ENCODE results near the gene NCBP2L.

NCBP2L gene

DNA sequence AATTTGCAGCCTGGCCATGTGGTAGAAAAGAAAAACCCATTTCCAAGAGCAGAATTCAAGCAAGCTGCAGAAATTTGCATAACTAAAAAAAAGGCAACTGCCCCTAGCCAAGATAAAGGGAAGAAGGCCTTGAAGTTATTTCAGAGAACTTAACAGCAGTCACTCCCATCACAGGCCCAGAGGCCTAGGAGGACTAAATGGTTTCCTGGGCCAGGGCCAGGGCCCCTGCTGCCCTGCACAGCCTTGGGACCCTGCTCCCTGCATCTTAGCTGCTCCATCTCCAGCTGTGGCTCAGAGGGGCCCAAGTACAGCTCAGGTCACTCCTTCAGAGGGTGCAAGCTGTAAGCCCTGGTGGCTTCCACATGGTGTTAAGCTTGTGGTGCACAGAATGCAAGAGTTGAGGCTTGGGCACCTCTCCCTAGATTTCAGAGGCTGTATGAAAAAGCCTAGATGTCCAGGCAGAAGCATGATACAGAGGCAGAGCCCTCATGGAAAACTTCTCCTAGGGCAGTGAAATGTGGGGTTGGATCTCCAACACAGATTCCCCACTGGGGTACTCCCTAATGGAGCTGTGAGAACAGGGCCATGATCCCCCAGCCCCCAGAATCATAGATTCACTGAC, 41.5 kb downstream of the NCBP2L start:
- no peak for DNase-seq

DNA sequence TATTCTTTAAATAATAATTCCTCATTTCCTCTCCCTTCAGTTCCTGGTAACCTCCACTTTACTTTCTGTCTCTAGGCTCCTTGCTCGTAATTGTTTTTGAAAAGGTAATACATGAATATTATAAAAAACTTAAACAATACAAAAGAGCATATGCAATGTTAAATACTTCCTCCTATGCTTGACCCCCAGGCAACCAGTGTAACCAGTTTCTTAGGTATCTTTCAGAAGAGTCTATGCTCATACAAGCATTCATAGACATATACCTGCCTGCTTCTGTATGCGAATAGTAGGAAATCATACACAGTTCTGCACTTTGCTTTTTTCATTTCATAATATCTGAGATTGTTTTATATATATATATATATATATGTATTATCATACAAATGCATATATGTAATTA, 45.5 kb downstream of the NCBP2L start:
- DNase-seq = no peak

DNA sequence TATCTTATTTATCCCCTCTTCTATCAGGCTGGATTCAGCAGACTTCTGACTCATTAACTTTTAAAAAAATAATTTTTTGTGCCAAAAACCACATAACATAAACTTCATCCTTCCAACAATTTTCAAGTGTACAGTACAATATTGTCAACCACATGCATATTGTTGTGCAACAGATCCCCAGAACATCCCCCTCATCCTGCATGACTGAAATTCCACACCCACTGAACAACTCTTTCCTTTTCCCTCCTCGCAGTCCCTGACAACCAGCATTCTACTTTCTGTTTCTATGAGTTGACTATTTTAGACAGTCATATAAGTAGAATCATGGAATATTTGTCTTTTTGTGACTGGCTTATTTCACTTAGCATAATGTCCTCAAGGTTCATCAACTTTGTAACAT, 45.9 kb downstream of the NCBP2L start:
- DNase-seq = no peak

DNA sequence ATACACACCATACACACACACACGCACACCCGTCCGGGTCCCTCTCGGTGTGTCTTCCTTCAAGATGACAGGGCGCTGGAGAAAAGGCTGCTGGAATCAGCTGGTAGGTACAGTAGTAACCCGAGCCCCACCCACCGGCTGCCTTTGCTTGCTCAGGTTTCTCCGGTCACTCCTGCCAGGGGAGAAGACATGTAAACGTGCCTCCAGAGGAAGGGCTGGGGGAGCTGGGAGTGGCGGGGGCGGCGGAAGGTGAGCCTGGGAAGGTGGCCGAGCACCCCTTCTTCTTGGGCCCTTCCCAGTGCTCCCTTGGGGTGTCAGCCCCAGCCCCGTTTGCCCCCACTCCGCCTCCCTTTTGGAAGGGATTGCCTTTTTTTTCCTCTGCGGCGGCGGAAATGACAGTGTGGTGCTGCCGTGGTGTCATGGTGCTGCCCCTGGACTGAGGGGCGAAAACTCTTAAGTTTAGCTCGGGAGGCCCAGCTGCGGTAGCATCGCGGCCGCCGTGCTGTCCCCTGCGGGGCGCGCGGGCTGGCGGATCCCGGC, 48.2 kb downstream of the NCBP2L start, which contains the start of gene MID2:
TSS of gene MID2 (plus strand) at position 169 of the 540 bp plus-strand sequence. CDS start 561 bp downstream, outside the sequence.
- peak; percentile 36 for DNase-seq

DNA sequence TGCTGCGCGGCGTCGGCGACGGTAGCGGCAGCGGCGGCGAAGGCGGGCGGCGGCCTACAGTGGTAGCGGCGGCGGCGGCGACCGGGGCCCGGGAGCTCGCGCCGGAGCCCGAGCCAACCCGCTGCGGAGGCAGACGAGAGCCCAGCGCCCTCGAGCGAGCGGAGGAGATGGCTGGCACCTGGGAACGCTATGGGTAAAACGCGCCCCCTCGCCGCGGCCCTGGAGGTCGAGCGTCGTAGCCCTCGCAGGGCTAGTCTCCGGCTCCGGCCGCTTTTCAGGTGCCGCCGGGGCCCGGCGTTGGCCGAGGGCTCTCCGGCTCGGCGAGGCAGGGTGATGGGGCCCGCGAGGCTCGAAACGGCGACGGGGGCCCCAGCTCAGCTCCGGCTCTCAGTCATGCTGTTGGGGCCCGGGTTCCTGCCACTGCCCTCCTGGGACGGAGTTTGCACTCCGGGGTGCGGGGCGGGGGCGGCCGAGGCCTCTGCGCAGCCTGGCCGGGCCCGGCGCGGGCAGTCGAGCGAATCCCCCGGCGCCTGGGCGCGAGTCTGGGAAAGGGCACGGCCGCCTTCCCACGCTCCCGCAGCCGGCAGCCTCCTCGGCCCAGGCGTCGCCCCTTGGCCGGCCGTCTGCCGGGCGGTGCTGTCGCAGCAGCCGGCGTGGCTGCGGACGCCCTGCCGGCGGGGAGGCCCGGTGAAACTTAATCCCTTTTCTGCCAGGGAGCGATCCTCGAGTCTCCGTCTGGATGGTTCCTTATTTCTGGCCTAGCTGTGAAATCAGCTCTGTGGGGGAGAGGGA, 48.9 kb downstream of the NCBP2L start:
- peak; percentile 5 for DNase-seq

DNA sequence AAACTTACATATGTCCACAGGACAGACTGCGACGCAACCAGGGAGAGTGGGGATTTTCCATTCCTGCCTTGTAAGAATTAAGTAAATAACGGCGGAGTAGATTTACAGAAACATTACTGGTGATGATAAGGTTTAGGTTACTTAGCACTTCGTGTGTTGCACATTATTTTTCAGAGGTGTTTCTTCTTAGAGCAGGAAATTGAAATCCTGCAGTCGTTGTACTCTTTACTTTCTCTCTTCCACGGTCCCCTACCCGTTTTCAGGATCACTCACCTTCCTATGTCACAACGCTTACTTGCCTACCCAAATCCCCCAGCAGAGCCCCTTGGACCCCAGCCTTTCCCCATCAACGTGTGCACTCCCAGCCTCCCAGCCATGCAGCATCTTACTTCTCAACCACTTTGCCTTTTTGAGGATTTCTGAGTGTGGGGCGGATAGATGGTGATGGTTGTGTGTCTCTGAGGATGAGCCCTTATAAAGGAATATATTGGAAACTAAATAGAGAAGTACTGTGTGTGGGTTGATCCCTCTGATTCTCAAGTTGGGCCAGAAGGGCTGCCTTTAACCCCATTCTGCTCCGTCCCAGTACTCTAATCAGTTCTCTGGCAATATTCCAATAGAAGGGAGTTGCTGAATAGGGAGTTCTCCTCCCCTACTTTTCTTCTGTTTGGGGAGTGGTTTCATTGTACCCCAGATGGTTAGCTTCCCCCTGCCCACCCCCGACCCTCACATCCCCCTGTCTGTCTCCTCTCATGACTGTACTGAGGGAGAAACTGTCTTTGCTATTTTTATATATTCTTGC, 49.7 kb downstream of the NCBP2L start:
- no peak for DNase-seq

DNA sequence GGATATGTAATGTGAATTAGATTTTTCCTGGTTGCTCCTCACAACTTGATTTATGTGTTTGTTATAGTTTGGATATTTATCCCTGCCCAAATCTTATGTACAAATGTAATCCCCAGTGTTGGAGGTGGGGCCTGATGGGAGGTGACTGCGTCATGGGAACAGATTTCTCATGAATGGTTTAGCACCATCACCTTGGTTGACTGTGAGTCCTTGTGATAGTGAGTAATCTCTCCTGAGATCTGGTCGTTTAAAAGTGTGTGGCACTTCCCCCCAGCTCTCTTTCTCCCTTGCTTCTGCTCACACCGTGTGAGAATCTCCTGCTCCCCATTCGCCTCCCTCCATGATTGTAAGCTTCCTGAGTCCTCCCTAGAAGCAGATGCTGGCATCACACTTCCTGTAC, 50.3 kb downstream of the NCBP2L start:
- DNase-seq = no peak

DNA sequence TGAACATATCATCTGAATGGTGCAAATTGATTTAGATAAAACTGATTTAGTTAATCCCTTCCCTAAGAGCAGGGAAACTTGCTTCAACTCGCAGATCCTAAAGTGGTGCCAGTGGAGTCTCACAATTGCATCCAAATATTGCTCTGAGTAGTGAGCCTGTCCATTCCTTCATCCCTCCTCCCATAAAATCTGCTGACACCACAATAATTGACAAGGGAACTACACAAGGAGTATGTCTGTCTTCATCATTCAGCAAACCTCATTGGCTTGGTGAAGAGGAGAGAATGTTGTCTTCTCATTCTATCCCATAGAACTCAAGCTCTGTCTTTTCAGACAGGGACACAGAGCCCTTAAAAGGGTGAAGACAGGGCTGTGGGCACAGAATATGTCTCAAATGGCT, 52.3 kb downstream of the NCBP2L start:
- DNase-seq = no peak

DNA sequence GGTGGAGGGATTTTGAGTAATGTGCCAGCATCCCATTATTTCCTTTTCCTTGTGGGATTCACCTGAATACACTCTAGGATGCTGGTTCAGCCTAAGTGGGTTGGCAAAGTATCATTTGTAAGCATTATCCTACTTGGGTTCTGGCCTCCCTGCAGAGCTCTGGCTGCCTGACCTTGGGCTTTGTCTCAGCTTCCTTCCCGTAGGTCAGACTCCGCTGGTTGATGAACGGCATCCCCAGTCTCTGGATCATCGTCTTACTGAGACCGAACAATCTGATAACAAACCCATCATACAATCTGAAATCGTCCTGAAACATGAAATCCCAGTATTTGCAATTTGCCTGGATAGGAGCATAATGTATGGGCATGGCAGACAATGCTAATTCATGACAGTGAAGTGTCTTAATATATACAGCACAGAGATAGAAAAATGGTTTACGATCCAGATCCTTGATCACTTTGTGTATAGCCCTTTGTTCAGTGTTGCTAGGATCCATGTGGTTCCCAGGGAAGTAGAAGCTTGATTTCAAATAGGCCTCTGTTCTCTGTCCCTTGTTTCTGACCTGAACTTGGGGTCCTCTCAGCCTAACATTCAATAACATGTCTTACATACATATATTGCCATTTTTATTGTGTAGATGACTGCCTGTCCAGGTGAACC, 53.7 kb downstream of the NCBP2L start:
- DNase-seq = no peak

DNA sequence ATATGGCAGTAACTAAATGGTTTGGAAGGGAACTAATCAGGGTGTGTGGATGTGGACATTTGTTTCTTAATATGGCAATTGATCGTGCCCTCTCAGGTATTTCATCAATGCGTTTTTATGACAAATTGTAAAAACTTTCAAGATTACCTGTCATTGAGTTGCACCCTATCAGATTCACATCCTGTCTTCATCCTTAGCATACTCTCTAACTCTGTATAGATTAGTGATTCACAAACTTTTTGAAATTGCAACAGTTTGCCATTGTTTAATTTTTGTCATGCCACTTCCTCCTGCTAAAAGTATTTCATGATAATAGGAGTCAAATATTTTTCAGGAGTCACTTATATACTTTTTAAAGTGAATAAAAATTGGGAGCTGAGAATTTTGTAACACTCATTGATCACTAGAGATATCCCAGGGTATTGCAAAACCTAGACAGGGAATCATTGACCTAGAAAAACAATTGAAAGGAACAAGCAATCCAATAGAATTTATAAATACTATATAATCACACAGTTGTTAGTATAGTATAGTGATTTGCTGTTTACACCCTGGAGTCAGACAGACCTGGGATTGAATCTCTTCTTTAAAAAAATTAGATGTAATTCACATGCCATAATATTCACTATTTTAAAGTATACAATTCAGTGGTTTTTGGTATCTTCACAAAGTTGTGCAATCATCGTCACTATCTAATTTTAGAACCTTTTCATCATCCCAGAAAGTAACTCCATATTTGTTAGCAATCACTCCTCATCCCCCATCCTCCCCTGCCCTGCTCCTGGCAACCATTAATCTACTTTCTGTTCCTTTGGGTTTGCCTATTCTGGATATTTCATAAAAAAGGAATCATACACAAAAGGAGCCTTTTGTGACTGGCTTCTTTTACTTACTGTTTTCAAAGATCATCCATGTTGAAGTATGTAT, 57.0 kb downstream of the NCBP2L start:
- DNase-seq = no peak

DNA sequence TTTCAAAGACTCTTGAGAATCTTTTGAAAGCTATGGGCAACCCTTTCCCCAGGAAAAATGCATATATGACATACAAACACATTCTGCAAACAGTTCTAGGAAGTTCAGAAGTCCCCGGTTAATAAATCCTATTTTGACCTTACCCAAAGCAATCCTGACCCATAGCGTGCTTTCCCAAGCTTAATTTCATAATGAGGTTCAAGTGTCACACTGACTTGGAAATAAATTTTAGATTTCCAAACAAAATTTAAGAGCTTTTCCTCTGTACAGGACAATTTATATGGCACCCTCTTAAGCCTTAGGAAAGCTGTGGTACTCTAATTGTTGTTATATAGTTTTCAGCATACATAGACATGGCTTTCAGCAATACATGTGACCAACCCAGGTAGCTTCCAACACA, 59.4 kb downstream of the NCBP2L start:
- no peak for DNase-seq

DNA sequence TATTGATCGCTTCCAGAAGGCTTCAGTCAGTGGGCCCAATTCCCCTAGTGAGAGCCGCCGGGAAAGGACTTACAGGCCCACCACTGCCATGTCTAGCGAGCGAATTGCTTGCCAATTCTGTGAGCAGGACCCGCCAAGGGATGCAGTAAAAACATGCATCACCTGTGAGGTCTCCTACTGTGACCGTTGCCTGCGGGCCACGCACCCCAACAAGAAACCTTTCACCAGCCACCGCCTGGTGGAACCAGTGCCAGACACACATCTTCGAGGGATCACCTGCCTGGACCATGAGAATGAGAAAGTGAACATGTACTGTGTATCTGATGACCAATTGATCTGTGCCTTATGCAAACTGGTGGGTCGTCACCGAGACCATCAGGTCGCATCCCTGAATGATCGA, 63.4 kb downstream of the NCBP2L start:
- no peak for DNase-seq

DNA sequence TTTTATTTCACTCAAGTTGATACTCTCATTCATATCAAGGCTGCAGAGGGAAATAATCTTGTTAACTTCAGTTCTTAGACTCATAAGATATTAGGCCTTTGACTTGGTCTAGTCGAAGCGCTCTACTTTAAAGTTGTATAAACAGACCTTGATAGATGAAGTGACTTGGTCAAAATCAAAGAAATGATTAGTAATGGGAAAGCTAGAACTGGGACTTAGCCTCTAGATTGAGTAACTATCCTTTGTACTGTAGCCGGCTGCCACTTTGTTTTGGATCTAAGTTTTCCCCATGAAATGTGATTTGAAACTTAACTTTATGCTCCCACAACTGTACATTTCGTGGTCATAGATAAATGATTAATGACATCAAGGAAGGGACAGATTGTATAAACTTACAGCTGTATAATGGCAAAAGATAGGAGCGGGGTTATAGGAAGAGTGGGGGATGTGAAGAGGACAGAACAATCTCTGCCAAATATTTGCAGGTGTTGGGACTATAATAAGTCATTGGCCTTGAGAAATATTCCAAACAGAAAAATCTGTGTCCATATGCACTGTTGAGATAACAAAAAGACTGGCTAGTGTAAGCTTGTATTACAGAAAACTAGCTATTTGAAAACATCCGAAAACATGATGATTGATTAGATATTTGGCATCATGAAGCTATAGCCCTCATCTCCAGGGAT, 65.3 kb downstream of the NCBP2L start:
- DNase-seq = no peak

All from activated effector memory CD4-positive, alpha-beta T cell treated with Interleukin-2 at 50 U/mL for 16 hours (primary cell).